ENCODE measurements around the gene PROSER2.
"Not testable (repeated sequence)": the region's sequence is repeated elsewhere in the genome, so short reads cannot be mapped to it uniquely, and the experiment has no call there.

PROSER2 gene

DNA sequence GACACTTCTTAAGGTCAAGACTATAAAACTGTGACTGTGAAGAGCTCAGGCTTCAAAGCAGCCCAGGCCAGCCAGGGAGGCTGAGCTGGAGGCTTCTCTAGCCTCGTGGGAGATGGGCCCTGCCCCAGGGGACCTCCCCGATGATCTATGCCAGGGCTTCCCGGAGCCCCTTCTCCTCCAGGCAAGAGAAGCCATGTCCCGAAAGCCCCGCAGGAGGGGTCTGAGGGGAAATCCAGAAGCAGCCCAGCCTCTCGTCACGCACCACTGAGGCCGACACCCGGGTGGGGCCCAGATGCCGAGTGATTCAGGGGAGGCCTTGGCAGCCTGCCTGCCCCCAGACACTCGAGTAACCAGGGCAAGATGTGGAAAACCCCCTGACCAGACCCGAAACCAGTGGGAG is 63.7 kb downstream of the PROSER2 start:
- DNase-seq, result no peak

DNA sequence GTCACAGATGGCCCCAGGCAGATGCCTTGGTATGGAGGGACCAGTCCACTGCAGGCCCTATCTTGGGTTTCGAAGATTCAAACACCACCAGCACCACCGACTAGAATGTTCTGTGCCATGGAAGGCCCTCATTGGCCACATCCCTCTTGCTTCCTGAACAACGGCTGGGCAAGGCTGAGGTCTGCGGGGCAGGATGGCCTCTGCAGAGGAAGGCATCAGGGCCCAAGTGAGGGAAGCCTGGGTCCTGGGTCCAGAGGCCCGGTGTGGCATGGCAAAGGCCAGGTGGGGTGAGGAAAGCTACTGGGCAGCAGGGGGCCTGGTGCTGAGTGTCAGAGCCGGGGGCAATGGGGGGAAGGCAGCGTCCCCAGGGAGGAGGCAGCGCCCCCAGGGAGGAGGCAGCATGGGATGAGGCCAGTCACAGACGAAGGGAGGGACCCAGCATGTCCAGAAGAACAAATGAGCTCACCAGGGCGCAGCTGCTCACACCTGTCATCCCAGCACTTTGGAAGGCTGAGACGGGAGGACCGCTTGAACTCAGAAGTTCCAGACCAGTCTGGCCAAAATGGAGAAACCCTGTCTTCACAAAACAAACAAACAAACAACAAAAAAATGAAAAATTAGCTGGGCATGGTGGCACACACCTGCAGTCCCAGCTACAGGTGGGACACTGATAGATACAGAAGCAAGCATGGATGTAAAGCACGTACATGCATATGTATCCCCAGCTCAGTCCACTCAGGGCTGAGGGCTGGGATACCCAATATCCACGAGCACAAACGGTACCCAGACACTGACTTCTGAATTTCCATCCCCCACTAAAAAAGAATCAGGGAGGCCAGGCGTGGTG is 64.4 kb downstream of the PROSER2 start:
- DNase-seq, result no peak

DNA sequence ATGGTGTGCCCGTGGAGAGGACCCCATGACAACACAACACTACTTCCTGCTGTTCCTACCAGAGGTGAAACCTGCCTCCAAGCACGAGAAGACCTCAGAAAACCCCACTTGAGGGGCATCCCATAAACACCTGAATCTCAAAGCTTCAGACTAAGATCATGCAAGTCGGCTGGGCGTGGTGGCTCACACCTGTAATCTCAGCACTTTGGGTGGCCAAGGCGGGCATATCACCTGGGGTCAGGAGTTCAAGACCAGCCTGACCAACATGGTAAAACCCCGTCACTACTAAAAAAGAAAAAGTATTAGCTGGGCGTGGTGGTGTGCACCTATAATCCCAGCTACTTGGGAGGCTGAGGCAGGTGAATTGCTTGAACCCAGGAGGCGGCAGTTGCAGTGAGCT is 66.1 kb downstream of the PROSER2 start:
- not testable (repeated sequence) for DNase-seq

DNA sequence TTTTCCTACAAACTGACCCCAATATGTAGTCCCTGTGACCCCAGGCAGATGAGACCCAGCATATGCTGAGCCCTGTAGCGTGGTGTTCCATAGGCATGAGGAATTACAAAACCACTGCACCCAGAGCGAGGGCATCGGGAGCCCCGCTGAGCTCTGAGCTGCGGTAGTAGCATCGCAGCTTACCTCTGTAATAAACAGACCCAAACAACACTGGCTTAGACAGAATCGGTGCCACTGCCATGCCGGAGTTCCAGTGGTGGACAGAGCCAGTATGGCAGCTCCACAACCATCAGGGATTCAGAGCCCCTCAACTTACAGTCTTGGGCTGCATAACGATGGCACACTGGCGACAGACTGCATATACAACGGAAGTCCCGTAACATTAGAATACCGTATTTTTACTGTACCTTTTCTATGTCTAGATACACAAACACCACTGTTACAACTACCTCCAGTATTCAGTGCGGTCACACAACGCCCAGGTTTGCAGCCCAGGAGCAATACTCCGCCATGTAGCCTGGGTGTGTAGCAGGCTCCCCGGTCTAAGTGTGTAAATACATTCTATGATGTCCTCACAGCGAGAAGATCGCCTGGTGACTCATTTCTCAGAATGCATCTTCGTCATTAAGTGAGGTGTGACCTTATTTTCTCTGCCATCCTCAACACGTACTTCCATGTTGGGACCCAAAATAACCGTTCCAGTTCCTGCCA is 68.8 kb downstream of the PROSER2 start:
- no peak for DNase-seq

DNA sequence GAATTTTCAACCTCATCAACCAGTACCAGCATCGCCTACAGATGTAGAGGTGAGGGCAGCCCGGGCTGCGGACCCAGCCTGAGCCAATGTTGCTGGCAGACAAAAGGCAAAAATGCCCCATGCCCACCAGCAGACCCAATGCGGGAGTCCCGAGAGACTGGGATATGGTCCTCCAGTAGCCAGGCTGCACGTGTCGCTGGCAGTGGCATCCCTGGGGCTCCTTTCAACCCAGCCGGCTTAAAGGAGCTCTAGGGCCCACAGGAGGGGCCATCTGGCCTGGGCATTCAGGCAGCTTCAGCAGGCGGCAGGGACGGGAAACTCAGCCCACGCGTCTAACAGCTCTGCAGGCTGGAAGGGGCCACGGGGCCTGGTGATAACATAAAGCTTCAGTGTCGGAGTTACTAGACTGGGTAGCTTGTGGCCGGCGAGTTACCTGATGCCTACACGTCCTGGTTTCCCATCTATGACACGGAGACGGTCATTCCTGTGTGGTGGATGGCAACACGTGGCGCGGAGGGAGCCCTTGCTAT is 70.7 kb downstream of the PROSER2 start:
- DNase-seq, result no peak

DNA sequence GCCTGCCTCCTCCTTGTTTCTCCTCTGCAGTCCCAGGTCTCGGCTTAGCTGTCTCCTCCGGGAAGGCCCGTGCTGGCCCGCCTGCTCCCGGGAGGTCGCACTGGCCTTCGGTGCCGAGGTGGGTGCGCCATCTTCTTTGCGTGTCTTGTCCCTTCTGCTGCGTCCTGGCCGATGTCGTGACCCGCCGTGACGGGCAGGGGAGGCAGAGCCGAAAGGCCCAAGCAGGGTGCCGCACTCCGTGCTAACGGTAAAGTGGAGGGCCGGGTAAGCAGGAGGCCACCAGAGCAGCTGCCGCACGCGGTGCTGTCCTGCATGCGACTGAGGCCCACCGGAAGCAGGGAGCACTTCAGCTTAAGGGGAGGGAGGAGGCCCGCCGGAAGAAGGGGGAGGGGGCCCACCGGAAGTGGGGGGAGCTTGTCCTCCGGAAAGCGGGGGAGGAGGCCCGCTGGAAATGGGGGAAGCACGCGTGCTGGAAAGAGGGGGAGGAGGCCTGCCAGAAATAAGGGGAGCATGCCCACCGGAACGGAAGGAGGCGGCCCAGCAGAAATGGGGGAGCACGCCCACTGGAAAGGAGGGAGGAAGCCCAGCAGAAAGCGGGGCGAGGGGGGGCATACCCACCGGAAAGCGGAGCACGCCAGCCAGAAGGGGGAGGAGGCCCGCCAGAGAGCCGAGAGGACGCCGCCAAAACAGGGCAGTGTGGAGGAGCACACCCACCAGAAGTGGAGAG is 71.4 kb downstream of the PROSER2 start:
- DNase-seq, result no peak

DNA sequence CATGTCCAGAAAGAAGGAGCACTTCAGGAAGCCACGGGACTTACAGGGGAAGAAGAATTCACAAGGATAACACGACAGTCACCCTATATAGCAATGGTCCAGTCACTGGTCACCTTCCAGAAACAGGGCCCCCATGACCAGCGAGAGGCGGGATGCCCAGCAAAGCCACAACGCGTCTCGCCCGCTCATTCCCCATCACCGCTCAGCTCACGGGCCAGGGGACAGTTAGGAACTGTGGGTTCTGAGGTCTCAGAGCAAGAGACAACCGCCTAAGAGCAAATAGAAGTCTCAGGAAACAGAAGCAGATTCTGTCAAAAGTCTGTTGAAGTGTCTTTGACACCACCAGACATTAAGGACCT is 71.9 kb downstream of the PROSER2 start:
- no peak for DNase-seq

DNA sequence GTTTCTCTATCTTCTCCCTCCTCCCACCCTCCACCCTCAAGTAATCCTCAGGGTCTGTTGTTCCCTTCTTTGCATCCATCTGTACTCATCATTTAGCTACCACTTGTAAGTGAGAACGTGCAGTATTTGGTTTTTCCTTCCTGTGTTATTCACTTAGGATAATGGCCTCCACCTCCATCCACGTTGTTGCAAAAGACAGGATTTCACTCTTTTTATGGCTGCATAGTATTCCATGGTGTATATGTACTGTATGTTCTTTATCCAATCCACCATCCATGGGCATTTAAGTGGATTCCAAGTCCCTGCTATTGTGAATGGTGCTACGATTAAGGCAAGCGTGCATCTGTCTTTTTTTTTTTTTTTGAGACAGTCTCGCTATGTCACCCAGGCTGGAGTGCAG is 72.4 kb downstream of the PROSER2 start:
- DNase-seq, result no peak

DNA sequence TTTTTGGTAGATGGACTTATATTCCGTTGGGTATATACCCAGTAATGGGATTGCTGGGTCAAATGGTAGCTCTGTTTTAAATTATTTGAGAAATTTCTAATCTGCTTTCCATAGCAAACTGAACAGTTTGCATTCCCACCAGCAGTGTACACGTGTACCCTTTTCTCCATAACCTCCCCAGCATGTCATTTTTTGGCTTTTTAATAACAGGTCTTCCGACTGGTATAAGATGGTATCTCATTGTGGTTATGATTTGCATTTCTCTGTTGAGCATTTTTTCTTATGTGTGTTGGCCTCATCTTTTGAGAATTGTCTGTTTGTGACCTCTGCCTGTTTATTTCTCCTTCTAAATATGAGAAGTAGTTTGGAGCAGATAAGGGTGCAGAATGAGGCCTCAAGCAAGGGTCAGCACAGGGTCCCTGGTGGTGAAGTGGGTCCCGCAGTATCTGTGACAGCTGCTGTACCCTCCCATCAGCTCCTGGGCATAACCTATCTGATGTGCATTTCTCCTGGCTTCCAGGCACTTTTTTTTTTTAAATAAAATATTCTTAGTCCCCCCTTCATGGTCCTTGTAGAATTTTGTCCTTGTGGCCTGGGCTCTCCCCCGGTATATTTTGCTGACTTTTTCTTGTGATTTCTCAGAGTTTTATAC is 73.5 kb downstream of the PROSER2 start:
- DNase-seq, result no peak

DNA sequence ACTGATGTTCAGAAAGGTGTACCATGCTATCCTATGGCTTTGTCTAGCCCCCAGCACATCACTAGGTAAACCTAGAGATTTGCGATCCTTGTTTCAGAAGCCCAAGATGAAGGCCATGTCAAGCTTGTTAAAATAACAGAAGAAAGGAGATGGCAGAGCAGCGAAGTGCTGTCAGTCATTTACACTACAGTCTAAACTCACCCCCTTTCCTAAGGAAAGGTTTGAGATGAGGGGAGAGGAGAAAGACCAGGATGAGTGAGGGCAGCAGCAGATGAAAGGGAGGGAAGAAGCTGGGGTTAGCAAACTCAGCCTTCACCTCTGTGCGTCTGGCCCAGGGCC is 74.8 kb downstream of the PROSER2 start:
- DNase-seq, result no peak

DNA sequence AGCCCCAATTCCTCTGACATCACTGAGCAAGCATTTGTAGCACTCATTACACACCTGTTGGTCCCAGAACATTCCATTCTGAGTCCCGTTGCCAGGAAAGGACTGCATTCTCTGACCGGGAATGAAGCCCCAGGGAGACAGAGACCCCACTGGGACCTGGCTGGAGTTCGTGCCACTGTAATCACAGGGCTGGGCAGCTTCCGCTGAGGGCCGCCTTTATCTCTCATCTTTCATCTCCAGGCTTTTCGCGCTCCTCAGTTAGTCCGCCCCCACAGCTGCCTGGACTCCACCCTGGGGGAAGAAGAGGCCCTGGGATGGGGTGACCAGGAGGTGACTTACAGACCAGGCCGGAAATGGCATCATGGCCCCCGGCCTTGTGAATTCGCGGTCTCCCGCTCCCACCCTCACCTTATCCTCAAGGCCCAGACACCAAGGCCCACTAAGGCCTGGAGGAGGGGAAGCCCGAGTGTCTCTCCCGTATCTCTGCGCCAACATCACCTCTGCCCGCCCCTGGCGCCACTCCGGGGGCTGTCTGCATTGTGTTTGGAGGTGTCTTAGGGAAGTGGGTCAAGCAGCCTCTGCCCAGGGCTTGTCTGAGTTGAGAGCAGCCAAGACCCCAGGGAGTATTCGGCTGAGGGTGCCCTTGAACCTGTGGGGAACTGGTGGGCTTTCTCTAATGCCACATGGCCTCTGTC is 75.4 kb downstream of the PROSER2 start:
- no peak for DNase-seq

DNA sequence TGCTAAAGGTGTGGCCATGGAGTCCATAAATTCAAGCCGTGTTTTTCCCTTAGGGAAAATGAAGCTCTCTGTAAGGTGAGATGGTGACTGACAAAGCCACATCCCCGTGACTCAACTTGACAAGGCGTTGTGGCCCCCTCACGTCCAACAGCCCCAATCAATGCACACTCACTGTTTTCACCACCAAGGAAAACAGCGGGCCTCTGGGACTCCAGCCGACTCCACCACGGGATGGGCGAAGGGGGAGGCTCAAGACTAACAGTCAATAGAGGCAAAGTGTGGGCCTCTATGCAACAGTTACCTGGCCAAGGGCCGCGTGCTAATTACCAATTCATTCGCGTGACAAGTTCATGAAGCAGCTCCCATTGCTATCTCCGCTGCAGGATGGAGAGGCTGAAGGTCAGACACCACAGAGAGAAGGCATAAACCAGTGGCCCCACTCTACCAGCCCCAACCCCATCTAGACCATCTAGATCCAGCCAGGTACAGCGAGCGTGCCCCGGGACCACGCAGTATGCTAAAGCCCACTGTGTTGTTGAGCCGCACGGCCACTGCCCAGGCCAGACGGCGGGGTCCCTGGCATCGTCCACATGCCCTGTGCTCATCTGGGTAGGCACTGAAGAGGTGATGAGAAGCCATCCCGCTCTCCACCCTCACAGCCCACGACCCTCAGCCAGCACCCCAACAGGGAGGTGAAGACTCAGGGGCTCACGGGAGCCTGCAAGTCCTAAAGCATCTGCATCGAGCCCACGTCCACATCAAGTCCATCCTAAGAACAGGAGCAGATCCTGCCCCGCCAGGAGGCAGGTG is 76.1 kb downstream of the PROSER2 start:
- no peak for DNase-seq

DNA sequence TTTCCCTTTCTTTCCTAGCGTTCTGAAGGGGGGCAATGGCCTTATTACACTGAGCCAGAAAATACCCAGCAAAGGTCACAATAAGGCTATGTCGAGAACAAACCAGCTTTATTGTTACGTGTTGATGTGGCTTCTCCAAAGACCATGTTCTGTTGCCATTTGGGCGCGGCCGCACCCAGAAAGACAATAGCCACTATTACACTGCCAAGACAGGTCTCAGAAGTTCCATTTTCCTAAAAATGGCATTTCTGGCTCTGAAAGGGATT is 77.8 kb downstream of the PROSER2 start:
- no peak for DNase-seq

DNA sequence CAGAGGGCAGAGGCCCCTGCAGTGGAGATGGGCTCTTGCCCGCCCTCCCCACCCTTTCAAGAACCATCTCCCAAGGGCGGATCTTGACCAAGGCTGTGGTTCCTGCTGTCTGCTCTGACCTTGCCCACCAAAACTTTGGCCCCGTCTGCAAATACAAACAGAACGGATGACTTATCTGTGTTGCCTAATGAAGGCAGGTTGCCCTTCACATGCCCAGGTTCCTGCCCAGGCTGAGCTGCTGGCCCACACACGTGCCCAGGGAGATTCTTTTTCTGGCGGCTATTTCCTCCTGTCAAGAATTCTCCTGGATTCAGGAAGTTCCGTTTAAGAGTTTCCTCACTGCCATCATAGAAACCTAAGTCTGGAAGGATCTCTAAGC is 78.3 kb downstream of the PROSER2 start:
- no peak for DNase-seq

DNA sequence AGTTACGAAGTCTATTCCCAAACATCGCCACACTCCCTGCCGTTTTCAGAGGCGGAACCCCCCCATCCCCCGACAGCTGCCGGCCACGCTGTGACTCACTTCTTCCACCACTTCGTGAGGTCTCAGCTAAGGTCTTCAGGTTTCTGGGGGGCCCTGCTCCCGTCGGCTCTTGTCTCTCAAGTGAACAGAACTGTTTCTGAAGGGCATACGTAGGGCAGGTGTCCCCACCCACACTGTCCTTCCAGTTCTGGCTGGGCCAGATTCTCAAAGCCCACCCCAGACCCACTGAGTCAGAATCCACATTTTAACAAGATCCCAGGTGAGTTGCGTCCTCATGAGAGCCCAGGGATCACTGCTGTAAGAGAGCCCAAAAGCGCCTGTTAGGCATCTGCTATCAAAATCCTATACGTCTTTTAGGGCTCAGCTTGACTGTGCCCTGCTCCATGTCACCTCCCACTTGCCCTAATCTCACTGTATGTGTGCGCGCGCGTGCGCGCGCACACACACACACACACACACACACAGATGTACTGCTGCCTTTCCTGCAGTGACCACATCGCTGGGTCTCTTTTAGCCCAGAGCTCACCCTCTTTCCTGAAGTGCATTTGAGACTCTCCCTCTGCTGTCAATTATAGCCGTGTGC is 78.8 kb downstream of the PROSER2 start:
- DNase-seq, result no peak

DNA sequence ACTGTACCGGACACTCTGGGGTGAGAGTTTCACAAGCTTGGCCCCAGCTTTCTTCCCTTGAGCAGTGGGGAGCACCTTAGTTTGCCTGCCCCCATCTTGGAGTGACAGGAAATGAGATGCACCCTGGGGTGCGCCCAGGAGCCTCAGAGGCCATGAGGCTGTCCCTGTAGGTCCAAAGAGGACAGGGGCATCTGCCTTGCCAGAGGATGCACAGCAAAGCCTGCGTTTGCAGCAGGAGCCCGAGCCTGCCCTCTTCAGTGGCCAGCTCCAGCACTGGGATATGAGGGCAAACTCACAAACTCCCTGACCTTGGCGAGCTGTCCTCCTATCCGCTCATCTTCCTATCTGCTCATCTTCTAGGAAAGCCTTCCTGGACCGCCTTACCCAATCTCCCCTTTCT is 79.5 kb downstream of the PROSER2 start:
- DNase-seq, result no peak

DNA sequence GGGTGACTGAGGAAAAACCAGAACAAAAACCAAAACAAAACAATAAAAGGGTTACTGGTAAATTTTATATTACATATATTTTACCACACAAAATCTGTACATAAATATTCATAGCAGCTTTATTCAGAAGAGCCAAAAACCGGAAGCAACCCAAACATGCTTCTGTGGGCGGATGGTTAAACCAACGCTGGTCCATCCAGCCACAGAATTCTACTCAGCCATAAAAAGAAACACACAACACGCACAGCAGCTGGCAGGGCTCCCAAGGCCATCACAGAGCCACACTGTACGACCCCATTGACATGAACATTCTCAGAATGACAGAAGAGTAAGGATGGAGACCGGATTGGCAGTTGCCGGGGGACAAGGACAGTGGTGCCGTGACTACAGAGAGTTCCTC is 83.6 kb downstream of the PROSER2 start:
- DNase-seq, result no peak

DNA sequence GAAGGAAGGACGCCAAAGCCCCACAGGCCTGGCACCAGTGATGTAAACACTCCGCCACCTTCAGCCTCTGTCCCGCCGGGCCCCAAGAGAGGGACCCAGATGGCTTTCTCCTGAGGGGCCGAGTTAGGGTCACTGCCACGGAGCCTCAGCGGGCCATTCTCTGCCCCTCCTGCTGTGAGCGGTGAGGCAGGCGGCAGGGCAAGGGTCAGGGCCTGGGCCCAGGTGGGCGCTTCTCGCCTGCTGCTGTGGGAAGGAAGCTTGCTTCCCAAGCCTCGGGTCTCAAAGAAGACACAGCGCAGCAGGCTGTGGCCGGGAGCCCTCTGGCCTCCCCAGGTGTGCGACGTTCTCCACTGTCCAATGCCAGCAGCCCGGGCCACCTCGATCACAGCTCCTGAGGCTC is 84.8 kb downstream of the PROSER2 start:
- DNase-seq, result no peak

DNA sequence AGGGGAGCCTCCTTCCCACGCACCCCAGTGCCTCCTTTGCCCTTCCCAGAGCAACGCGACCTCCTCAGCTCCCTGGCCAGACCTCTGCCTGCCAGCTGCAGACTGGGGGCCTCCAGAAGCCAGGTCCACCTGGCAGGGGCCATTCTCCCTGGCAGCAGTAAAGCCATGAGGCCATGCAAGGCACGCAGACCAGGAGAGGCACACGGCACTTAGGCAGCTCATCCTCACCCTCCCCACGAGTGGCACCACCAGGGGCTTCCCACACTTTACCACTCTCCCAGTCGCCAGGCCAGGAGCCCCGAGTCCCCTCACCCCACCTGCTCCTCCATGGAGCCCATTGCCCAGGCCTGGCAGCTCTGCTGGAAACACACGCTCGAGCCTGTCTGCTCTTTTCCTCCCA is 85.4 kb downstream of the PROSER2 start:
- no peak for DNase-seq

DNA sequence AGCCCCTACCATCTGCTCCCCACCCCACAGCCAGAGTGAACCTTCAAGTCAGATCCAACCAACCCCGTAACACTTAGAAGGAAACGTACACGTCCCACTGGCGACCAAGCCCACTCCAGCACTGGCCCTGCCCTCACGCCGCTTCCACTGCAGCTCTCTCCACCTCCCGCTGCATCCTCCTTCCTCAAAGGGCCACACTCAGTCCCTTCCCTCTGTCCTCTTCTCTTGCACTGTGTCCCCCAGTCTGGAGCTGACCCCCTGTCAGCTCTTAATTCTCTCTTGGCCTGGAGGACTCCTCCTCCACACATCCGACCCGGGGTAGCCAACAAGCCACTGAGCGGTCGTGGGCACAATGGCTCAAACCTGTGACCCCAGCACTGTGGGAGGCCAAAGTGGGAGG is 85.8 kb downstream of the PROSER2 start:
- DNase-seq, result no peak

DNA sequence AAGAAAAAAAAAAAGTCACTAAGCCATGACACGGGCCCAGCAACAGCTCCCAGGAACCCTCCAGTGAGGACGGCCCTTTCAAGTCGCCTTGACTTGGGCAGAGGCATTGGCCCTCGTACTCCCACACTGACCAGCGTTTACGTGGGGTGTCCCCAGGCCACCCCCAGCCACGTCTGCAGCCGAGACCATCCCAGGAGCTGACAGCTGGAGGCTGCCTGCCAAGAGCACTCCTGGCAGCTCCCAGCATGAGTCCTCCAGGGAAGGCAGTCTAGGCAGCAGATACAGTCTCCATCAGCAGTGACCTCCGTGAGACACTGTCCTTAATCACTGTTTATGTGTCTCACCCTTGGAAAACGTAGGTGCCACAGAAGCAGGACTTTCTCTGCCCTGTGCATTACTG is 86.5 kb downstream of the PROSER2 start:
- DNase-seq, result no peak

DNA sequence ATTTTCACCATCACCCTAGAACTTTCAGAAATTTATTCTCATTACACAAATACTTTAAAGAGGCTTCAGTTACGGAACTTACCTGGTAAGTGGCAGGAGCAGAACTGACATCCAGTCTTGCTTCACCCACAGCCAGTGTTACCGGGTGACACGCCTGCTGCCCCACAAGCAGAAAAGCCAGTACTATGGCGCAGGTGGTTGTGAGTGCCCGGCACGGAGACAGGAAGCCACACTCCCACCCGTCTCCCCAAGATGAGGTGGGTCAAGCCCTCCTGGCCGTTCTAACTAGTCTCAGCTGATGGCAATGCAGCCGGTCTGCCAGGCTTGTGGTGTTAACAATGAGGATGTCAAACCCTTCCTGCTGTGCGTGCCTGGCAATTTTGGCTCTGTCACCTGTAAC is 86.9 kb downstream of the PROSER2 start:
- DNase-seq, result no peak

Data from SW 1271 (cell line).